GM19397 (cell line): ENCODE results near the gene XPO5.
"Not testable (repeated sequence)": the region's sequence is repeated elsewhere in the genome, so short reads cannot be mapped to it uniquely, and the experiment has no call there.

Experiments
- ATAC-seq: cut with Tn5 transposase; IDR thresholded peaks from one replicate; pipeline ENCODE4 v1.9.1; 2021; ENCODE audit warnings: mild to moderate bottlenecking, moderate library complexity; ENCODE audit not compliant: unreplicated experiment

The XPO5 gene

DNA sequence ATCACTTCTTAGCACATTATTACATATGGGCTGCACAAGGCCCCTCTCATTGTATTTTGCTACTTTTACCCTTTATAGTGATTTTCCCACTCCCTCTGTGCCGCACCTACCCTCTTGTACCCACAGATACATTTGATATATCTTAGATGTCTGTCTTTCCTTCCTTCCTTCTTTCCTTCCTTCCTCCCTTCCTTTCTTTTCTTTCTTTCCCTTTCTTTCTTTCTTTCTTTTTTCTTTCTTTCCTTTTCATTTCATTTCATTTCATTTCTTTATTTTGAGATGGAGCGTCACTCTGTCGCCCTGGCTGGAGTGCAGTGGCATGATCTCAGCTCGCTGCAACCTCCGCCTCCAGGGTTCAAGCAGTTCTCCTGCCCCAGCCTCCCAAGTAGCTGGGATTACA, 12.4 kb upstream of the XPO5 start:
- ATAC-seq, result no peak

- no peak for ATAC-seq
Observed at GRCh38 chr6:43584892-43585570, 9.2 kb upstream of the XPO5 start.

DNA sequence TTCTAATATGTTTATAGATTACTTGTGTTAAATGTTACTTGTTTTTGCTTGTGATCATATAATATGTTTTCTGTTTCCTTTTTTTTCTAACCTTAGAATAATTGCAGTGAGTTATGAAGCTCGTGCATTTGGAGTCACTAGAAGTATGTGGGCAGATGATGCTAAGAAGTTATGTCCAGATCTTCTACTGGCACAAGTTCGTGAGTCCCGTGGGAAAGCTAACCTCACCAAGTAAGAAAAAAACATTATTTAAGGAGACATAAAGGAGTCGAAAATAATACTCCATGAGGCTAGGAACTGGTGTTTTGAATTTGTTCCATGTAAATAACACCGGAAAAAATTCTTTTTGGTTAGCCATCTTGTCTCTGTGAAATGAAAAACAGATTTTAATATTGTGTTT, 7.1 kb upstream of the XPO5 start:
- ATAC-seq, result no peak

- ATAC-seq, result no peak
Observed at GRCh38 chr6:43579171-43579570, 3.3 kb upstream of the XPO5 start.

DNA sequence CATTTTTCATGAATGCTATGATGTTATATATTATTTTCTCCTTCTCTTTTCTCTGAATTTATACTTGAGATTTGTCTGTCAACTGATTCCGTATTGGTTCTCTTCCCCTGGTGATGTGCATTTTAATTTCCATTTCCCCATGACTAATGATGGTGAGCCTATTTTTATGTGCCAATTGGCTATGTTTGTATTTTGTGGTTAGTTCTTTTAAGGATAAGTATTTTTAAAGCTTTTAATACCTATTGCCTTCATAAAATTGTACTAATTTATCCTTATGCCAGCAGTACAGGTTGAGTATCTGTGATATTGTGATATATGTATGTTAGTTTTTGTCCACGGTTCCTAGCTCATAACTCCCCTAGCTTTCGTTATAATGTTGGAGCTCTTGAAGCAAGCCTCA, 2.9 kb upstream of the XPO5 start:
- no peak for ATAC-seq

DNA sequence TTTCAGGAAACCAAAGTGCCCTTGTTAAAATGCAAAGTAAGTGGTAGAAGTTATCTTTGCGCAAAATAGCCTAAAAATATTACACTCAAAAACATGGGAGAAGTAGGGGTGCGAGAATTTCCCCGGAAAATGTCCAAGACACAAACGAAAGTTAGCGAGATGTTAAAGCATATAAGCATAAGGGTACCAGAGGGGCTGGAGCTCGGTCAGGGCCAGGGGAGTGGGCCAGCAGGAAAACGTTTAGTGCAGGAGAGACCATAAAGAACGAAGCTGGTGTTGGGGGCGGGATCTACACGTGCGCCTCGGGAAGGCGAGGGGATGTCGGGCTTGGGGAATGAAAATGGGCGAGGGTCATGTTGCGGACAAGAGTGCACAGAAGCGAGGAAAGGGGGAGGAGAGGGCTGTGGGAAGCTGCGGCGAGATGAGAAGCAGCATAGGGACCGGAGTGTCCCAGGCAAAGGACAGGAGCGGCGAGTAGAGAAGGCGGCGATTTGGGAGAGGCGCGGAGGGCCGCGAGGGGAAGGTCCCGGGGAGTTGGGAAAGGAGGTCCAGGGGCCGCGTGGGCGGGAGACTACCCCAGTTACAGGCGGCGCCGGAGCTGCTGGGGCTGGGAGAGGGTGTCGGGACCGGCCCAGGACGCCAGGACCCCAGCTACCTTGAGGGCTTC, 600 bp downstream of the XPO5 start:
- ATAC-seq, result peak; percentile 22

GRCh38 chr6:43572015-43572414, 3.8 kb downstream of the XPO5 start:
- no peak for ATAC-seq

GRCh38 chr6:43570876-43571441, 4.9 kb downstream of the XPO5 start:
- ATAC-seq, result no peak

GRCh38 chr6:43559328-43559727, 16.5 kb downstream of the XPO5 start:
- ATAC-seq, result no peak

DNA sequence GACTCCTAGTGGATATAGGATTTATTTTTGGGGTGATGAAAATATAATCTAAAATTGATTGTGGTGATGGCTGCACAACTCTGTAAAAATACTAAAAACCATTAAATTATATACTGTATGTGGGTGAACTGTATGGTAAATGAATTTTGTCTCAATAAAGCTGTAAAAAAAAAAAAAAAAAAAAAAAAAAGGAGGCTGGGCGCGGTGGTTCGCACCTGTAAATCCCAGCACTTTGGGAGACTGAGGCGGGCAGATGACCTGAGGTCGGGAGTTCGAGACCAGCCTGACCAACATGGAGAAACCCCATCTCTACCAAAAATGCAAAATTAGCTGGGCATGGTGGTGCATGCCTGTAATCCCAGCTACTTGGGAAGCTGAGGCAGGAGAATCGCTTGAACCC, 18.2 kb downstream of the XPO5 start:
- ATAC-seq, result not testable (repeated sequence)

GRCh38 chr6:43547222-43547621, 28.6 kb downstream of the XPO5 start:
- ATAC-seq, result no peak

DNA sequence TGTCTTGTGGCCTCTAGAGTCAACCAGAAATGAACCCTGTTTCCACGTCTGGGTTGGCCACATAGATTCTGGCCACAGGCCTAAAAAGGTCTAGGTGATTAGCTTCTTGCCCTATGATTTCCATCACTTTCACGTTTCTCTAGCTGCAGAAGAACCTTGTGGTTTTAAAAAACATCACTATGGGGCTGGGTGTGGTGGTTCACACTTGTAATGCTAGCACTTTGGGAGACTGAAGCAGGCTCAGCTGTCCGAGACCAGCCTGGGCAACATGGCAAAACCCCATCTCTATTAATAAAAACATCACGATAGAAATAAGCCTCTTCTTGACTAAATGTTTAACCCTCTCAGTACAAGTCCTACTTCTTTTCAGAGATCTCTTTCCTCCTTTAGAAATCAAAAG, 31.4 kb downstream of the XPO5 start:
- ATAC-seq, result no peak

- no peak for ATAC-seq
Observed at GRCh38 chr6:43541774-43542471, 33.9 kb downstream of the XPO5 start.

DNA sequence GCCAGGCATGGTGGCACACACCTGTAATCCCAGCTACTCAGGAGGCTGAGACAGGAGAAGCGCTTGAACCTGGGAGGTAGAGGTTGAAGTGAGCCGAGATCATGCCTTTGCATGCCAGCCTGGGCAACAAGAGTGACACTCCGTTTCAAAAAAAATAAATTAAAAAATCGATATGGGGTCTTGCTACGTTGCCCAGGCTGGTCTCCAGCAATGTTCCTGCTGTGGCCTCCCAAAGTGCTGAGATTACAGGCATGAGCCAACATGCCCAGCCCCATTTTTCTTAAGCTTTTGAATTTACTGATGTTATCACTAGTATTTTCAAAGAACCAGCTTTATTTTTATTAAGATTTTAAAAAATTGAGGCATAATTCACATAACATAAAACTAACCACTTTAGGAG, 35.3 kb downstream of the XPO5 start:
- no peak for ATAC-seq

DNA sequence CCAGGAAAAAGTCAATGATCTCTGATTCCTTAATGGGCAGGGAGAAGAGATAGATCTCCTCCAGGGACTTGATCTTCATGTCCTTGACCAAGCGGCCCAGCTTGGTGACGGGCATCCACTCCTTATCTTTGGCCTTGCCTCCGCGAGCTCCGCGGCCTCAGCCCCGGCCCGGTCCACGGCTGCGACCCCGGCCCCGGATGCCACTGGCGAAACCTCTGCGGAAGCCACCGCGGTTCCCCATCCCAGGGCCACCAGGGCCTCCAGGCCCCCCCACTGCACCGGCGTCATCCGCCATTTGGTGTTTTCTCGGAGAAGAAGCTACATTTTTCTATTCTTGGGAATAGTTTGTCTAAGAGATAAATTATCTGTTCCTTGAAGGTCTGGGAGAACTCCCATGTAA, 36.4 kb downstream of the XPO5 start:
- ATAC-seq, result not testable (repeated sequence)

DNA sequence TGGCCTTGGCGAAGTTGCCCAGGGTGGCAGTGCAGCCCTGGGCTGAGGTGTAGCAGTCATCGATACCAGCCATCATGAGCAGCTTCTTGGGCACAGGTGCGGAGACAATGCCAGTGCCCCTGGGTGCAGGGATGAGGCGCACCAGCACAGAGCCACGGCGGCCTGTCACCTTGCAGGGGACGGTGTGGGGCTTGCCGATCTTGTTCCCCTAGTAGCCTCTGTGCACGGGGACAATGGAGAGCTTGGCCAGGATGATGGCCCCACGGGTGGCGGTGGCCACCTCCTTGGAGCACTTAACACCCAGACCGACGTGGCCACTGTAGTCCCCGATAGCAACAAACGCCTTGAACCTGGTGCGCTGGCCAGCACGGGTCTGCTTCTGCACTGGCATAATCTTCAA, 36.9 kb downstream of the XPO5 start:
- not testable (repeated sequence) for ATAC-seq

GRCh38 chr6:43532201-43532600, 43.6 kb downstream of the XPO5 start:
- no peak for ATAC-seq

GRCh38 chr6:43524483-43524961, 51.3 kb downstream of the XPO5 start:
- no peak for ATAC-seq

DNA sequence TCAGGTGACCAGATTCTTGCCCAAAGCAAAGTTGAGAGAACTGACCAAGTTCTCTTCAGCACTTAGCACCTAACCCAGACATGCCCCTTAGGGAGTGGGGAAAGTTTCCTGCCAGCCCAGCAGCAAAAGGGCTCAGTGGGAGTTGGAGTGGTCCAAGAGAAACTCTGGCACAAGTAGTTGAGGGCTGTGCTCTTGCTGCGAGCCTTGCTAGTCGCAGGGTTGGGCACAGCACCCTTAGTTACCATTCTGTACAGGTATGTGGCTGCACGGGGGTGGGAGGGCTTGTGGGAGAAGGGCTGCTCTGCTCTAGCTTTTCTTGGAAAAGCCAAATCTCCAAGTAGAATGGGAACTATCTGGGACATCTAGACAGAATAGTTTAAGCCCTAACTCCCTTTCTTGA, 52.6 kb downstream of the XPO5 start:
- no peak for ATAC-seq

GRCh38 chr6:43522547-43523261, 53.1 kb downstream of the XPO5 start:
- no peak for ATAC-seq

GRCh38 chr6:43521836-43522235, 54.0 kb downstream of the XPO5 start:
- no peak for ATAC-seq
